Measurements from ENCODE around the gene TP53BP1.
A peak's percentile ranks its signal among the peaks of the same experiment; 100 is the strongest.

TP53BP1 gene

DNA sequence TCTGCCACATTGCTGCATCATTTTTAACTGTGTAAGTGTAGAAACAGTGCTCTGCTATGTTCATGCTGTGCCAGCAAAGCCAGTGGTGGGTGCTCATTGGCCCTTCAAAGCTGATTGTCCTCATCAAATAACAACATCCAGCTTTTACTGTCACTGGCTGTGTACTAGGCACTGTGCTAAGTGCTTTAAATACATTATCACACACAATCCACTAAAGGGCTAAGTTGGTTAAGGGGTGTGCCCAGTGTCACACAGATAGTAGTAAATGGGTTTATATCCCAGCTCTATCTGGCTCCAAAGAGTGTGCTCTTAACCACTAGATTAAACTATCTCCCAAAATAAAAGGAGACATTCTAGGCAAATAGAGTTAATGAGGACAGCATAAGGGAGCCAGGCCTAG, 114.4 kb downstream of the TP53BP1 start:
- no peak overlapping the region for H3K4me3 Mint-ChIP-seq
- no peak overlapping the region for H3K27ac Mint-ChIP-seq (ENCODE audit: low read depth)
- ATAC-seq (replicated peaks; ENCODE audit: extremely low read depth, poor library complexity, severe bottlenecking) (no peak), DNase-seq (ENCODE audit: low spot score in 2 of 2) (no peak)
- H3K9me3 Mint-ChIP-seq = no peaks in the 10 kb centered on the region
- H3K36me3 Mint-ChIP-seq (ENCODE audit: insufficient read depth) = peaks cover 25% of the 10 kb centered on the region
- H3K27me3 Mint-ChIP-seq = no peaks in the 10 kb centered on the region
- peaks cover 5% of the 10 kb centered on the region for H3K4me1 Mint-ChIP-seq

DNA sequence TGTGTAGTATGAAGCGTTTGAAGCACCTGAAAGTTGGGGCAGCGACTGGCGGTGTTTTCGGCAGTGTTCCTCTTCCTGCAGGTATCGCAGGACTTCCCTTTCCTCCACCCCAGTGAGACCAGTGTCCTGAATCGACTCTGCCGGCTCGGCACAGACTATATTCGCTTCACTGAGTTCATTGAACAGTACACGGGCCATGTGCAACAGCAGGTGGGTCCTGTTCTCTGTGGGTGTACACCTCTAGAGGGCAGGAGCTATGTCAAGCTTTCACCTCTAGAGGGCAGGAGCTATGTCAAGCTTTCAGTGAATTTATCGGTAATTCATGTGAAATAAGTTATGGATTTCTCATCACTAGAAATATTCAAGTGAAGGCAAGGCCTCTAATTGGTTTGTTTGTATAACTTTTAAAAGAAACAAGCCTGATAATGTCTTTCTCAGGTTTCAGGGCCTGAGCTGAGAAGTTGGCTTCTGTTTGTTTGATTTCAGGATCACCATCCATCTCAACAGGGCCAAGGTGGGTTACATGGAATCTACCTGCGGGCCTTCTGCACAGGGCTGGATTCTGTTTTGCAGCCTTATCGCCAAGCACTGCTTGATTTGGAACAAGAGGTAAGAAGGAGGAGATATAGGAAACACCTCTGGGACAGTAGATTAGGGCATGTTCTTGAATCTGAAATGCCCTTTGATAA, 116.8 kb downstream of the TP53BP1 start:
- ATAC-seq (replicated peaks; ENCODE audit: extremely low read depth, poor library complexity, severe bottlenecking) (no peak), DNase-seq (ENCODE audit: low spot score in 2 of 2) (no peak)
- H3K36me3 Mint-ChIP-seq (ENCODE audit: insufficient read depth) = peaks cover 23% of the 10 kb centered on the region
- no peaks in the 10 kb centered on the region for H3K27me3 Mint-ChIP-seq
- H3K4me3 Mint-ChIP-seq = no peak overlapping the region
- no peaks in the 10 kb centered on the region for H3K9me3 Mint-ChIP-seq
- H3K4me1 Mint-ChIP-seq = peaks cover 20% of the 10 kb centered on the region
- no peak overlapping the region for H3K27ac Mint-ChIP-seq (ENCODE audit: low read depth)

DNA sequence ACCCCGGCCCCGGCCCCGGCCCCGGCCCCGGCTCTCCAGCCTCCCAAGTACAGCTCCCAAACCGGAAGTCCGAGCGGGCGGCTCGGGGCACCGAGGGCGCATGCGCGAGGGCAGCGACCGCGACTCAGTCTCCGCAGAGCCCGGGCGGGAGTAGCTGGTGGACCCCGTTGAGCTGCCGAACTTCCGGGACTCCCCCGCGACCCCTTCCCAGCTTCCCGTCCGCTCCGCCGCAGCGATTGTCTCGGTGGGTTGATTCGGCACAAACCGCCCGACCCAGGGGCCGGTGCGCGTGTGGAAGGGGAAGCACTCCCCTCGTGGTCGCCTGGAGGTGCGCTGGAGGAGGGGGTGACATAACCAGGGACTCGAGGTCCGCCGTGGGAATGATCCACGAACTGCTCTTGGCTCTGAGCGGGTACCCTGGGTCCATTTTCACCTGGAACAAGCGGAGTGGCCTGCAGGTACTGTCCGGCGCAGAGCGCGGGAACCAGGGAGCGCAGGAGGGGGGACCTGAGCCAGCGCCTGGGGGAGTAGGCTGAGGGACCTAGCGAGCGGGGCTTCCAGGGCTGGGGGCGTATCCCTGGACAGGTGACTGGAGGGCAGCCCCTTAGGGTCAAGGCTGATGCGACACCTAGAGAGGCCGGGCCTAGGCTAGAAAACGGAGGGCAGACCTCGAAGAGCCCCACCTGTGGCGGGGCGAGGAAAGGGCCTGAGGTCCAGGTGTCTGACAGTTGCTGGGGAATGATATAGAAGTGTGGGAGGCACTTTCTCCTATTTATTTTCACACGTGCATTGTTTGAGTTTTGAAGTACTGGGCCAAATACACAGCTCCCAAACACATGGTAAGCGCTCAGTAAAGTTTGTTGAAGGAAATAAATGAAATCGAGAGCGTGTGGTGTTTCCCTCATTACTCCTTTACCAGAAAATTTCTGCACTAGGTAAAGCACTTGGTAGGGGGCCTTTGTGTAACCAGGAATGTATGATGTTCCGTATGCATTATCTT, 121.7 kb downstream of the TP53BP1 start, which contains the start of the genes TUBGCP4 and ZSCAN29:
Gene TUBGCP4 (plus strand): TSS at position 127 of the 1,000 bp plus-strand sequence. CDS start 254 bp downstream, at position 381.
Gene ZSCAN29 (minus strand): TSS at position 69 of the 1,000 bp plus-strand sequence. CDS start 1,130 bp downstream, outside the sequence.
- DNase-seq (ENCODE audit: low spot score in 2 of 2) = peak; percentile 43 to 50
- H3K4me3 Mint-ChIP-seq = peak within 1 kb of the TSS; percentile 88
- peaks cover 13% of the 10 kb centered on the region for H3K36me3 Mint-ChIP-seq (ENCODE audit: insufficient read depth)
- peaks cover 53% of the 10 kb centered on the region for H3K4me1 Mint-ChIP-seq
- no peaks in the 10 kb centered on the region for H3K27me3 Mint-ChIP-seq
- peak within 1 kb of the TSS; percentile 90 for H3K27ac Mint-ChIP-seq (ENCODE audit: low read depth)
- ATAC-seq (replicated peaks; ENCODE audit: extremely low read depth, poor library complexity, severe bottlenecking) = peak; percentile 74
- peaks cover 3% of the 10 kb centered on the region for H3K9me3 Mint-ChIP-seq

DNA sequence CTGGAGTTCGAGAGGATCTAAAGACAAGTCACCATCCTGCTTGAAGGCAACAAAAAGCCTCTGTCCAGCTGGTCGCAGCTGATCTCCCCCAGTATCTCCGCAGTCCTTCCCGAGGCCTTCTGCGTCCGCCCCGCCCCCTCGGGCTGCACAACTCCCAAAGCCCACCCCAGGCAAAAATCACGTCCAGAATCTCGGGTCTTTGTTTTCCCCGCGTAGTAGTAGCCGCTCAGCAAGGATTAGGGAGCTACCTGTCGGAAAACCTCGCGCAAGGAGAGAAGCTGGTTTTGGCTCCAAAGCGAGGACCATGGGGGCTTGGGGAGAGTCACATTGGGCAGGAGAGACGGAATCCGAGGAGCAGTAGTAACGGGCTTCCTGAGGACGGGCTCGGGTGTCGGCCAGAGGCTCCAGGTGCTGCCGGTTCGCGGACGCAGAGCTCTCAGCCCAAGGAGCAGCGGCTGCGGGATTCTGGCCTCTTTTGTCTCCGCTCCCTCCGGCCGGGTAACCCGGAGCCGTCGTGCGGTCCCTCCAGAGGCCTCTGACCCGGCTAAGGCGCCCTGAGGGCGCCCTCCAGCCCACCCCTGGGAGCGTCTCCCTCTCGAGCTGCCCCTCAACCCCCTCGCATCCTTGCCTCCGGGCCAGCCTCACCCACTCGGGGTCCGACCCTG, 122.5 kb downstream of the TP53BP1 start:
- H3K9me3 Mint-ChIP-seq = peaks cover 5% of the 10 kb centered on the region
- H3K36me3 Mint-ChIP-seq (ENCODE audit: insufficient read depth) = peaks cover 13% of the 10 kb centered on the region
- peak overlapping the region; percentile 90 for H3K27ac Mint-ChIP-seq (ENCODE audit: low read depth)
- H3K27me3 Mint-ChIP-seq = no peaks in the 10 kb centered on the region
- peaks cover 56% of the 10 kb centered on the region for H3K4me1 Mint-ChIP-seq
- peak overlapping the region; percentile 88 for H3K4me3 Mint-ChIP-seq
- ATAC-seq (replicated peaks; ENCODE audit: extremely low read depth, poor library complexity, severe bottlenecking) (peak; percentile 10), DNase-seq (ENCODE audit: low spot score in 2 of 2) (no peak)

DNA sequence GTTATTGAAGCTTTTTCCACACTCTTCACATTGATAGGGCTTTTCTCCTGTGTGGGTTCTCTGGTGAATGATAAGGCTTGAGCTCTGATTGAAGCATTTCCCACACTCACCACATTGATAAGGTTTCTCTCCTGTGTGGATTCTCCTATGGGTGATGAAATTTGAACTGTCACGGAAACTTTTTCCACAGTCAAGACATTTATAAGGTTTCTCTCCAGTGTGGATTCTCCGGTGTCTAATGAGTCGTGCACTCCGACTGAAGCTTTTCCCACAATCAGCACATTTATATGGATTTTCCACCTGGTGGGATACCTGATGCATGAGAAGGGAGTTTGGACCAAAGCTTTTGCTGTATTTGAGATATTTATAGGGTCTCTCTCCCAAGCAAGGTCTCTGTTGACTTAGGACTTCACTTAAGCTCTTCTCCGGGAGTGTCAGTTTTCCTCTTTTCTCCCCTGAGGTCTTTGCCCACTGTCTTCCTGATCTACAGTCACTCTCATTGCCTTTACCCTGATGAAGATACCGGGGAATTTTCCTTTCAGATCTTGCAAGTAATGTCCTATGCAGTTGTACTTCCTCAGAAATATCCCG, 131.5 kb downstream of the TP53BP1 start:
- Mint-ChIP-seq H3K4me3 (no peak overlapping the region), H3K4me1 (peaks cover 10% of the 10 kb centered on the region), H3K36me3 (ENCODE audit: insufficient read depth) (peaks cover 4% of the 10 kb centered on the region), H3K27me3 (no peaks in the 10 kb centered on the region), H3K27ac (ENCODE audit: low read depth) (no peak overlapping the region), H3K9me3 (peaks cover 14% of the 10 kb centered on the region)
- no peak for ATAC-seq (replicated peaks; ENCODE audit: extremely low read depth, poor library complexity, severe bottlenecking)
- DNase-seq (ENCODE audit: low spot score in 2 of 2) = no peak

DNA sequence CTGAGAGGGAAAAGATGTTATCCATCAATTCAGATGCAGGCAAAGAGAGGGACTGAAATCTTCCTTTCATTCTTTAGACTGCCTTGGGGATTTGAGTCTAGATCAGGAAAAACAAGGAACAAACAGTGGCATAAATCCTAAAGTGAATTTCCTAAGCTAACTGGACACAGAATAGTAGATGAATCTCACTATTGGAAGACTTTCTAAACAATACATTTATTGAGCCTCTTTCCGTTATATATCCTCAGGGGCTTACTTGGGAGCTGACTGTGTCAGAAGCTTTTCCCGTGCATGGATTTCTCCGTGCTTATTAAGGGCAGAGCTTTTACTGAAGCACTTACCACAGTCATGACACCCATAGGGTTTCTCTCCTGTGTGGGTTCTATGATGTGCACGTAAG, 132.1 kb downstream of the TP53BP1 start:
- no peaks in the 10 kb centered on the region for H3K27me3 Mint-ChIP-seq
- no peak overlapping the region for H3K27ac Mint-ChIP-seq (ENCODE audit: low read depth)
- peaks cover 4% of the 10 kb centered on the region for H3K36me3 Mint-ChIP-seq (ENCODE audit: insufficient read depth)
- H3K4me1 Mint-ChIP-seq = peaks cover 6% of the 10 kb centered on the region
- no peak overlapping the region for H3K4me3 Mint-ChIP-seq
- no peak for ATAC-seq (replicated peaks; ENCODE audit: extremely low read depth, poor library complexity, severe bottlenecking)
- DNase-seq (ENCODE audit: low spot score in 2 of 2) = no peak
- H3K9me3 Mint-ChIP-seq = peaks cover 10% of the 10 kb centered on the region
